ENCODE data around the gene CDK2. TPM values are rescaled to one million over a fixed set of nuclear protein-coding genes. Genes with fewer than 3 reads are reported as not detected.

Gene CDK2
- total RNA-seq, 1 donor from 2014 or later: 46.5 TPM

DNA sequence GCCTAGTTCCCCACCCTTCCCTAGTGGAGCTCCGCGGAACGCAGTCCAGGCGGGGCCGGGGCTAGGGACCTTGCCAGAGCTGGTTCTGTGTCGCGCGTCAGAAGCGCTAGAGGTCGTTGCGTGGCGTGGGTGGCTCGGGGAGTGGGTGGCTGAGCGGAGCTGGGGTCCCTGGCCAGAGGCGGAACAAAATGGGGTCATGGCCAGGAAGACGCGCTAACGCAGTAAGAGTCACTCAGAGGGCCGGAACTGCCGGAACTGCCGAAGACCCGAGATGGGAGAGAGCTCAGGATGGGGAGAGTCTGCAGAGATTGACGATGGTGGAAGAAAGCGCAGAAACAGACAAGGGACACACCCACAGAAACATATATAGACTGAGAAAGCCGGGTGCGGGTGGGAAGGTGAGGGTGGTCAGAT, 30.9 kb upstream of the CDK2 start:
- Mint-ChIP-seq H3K27me3 (ENCODE audit: insufficient read depth, low read depth) (peaks cover 31% of the 10 kb centered on the region), H3K4me3 (no peak overlapping the region)

DNA sequence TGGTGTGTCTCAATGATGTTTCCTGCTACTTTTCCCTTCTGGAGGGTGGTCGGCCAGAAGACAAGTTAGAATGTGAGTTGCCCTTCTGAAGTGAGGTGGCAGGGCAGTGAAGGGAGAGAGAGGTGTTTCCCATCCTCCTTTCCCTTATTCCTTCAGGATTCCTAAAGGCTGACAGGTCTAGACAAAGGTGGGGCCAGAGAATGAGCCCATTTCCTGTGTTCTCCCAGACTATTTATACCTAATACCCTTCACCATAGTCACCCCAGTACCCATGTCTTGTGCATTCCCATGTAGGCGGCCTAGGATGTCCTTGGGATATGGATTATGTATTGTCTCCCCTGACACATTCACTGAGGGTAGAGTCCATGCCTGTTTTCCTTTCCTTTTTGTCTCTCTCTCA, 28.6 kb upstream of the CDK2 start:
- Mint-ChIP-seq H3K36me3 (no peaks in the 10 kb centered on the region), H3K9me3 (no peaks in the 10 kb centered on the region), H3K27me3 (ENCODE audit: insufficient read depth, low read depth) (peaks cover 16% of the 10 kb centered on the region), H3K4me1 (peaks cover 12% of the 10 kb centered on the region), H3K4me3 (no peak overlapping the region), H3K27ac (no peak overlapping the region)
- Histone ChIP-seq H3K4me3 (no peak overlapping the region), H3K79me2 (ENCODE audit: low read depth) (no peaks in the 10 kb centered on the region), H3K9me3 (ENCODE audit: low read depth) (no peaks in the 10 kb centered on the region), H3K4me2 (no peak overlapping the region), H3K36me3 (no peaks in the 10 kb centered on the region), H3F3A (ENCODE audit: low read depth) (no peaks in the 10 kb centered on the region), H3K9ac (no peak overlapping the region), H3K4me1 (peaks cover 7% of the 10 kb centered on the region), H4K20me1 (ENCODE audit: low read depth) (no peaks in the 10 kb centered on the region), H3K27ac (no peak overlapping the region), H3K27me3 (peaks cover 26% of the 10 kb centered on the region), H2AFZ (replicated peaks) (no peak overlapping the region)
- no peak for DNase-seq (ENCODE audit: low spot score)
- TF ChIP-seq, protein P1, sequence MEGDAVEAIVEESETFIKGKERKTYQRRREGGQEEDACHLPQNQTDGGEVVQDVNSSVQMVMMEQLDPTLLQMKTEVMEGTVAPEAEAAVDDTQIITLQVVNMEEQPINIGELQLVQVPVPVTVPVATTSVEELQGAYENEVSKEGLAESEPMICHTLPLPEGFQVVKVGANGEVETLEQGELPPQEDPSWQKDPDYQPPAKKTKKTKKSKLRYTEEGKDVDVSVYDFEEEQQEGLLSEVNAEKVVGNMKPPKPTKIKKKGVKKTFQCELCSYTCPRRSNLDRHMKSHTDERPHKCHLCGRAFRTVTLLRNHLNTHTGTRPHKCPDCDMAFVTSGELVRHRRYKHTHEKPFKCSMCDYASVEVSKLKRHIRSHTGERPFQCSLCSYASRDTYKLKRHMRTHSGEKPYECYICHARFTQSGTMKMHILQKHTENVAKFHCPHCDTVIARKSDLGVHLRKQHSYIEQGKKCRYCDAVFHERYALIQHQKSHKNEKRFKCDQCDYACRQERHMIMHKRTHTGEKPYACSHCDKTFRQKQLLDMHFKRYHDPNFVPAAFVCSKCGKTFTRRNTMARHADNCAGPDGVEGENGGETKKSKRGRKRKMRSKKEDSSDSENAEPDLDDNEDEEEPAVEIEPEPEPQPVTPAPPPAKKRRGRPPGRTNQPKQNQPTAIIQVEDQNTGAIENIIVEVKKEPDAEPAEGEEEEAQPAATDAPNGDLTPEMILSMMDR (IDR thresholded peaks at IDR 0.05): no peak
- TF ChIP-seq EZH2 (IDR thresholded peaks at IDR 0.05): no peak
- TF ChIP-seq EZH2phosphoT487 (IDR thresholded peaks at IDR 0.05): no peak

More for the DNA sequence above, 30.9 kb upstream of the CDK2 start:
- Mint-ChIP-seq H3K9me3 (no peaks in the 10 kb centered on the region), H3K4me1 (peaks cover 27% of the 10 kb centered on the region), H3K36me3 (no peaks in the 10 kb centered on the region), H3K27ac (no peak overlapping the region)
- H3K4me1 ChIP-seq: peaks cover 7% of the 10 kb centered on the region
- peaks cover 5% of the 10 kb centered on the region for H3F3A ChIP-seq (ENCODE audit: low read depth)
- no peaks in the 10 kb centered on the region for H3K79me2 ChIP-seq (ENCODE audit: low read depth)
- no peak overlapping the region for H3K27ac ChIP-seq
- no peak overlapping the region for H2AFZ ChIP-seq (replicated peaks)
- no peak for DNase-seq (ENCODE audit: low spot score)
- H3K4me3 ChIP-seq: no peak overlapping the region
- H3K27me3 ChIP-seq: peaks cover 45% of the 10 kb centered on the region
- H3K36me3 ChIP-seq: no peaks in the 10 kb centered on the region
- TF ChIP-seq, protein P1 (IDR thresholded peaks at IDR 0.05): no peak
- no peak overlapping the region for H3K4me2 ChIP-seq
- H3K9me3 ChIP-seq (ENCODE audit: low read depth): no peaks in the 10 kb centered on the region
- H4K20me1 ChIP-seq (ENCODE audit: low read depth): no peaks in the 10 kb centered on the region
- no peak overlapping the region for H3K9ac ChIP-seq

DNA sequence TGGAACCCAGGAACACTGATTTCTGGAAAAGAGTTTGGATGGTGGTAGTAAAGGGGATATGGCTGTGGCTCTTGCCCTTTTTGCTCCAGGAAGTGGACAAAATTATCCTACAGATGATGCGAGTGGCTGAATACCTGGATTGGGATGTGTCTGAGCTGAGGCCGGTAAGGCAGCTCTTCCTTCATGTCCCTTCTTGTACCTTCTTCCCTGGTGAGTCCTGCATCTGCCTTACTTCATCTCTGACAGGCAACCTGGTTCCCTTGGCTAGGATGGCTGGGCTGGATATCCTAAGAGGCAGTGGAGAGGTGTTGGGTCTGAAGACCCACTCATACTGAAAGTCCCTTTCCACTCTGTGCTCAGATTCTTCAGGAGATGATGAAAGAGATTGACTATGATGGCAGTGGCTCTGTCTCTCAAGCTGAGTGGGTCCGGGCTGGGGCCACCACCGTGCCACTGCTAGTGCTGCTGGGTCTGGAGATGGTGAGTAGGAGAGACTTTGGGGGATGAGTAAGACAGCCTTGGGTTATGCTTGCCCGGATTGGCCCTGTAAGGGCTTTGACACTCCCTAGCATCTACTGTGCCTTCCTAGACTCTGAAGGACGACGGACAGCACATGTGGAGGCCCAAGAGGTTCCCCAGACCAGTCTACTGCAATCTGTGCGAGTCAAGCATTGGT, 27.7 kb upstream of the CDK2 start:
- no peak overlapping the region for H3K27ac ChIP-seq
- no peak overlapping the region for H3K9ac ChIP-seq
- no peak overlapping the region for H3K27ac Mint-ChIP-seq
- peaks cover 16% of the 10 kb centered on the region for H3K27me3 ChIP-seq
- no peak overlapping the region for H3K4me3 ChIP-seq
- H3K27me3 Mint-ChIP-seq (ENCODE audit: insufficient read depth, low read depth): peaks cover 12% of the 10 kb centered on the region
- no peak overlapping the region for H3K4me3 Mint-ChIP-seq
- no peaks in the 10 kb centered on the region for H3K79me2 ChIP-seq (ENCODE audit: low read depth)
- TF ChIP-seq EZH2 (IDR thresholded peaks at IDR 0.05) (no peak), EZH2phosphoT487 (IDR thresholded peaks at IDR 0.05) (no peak)
- TF ChIP-seq, protein P1 (IDR thresholded peaks at IDR 0.05): no peak
- H3K9me3 Mint-ChIP-seq: no peaks in the 10 kb centered on the region
- no peaks in the 10 kb centered on the region for H3K36me3 ChIP-seq
- no peaks in the 10 kb centered on the region for H3K36me3 Mint-ChIP-seq
- no peaks in the 10 kb centered on the region for H3F3A ChIP-seq (ENCODE audit: low read depth)
- DNase-seq (ENCODE audit: low spot score): no peak
- H3K4me1 Mint-ChIP-seq: peaks cover 12% of the 10 kb centered on the region
- no peak overlapping the region for H2AFZ ChIP-seq (replicated peaks)
- H3K4me2 ChIP-seq: no peak overlapping the region
- H3K9me3 ChIP-seq (ENCODE audit: low read depth): no peaks in the 10 kb centered on the region
- H4K20me1 ChIP-seq (ENCODE audit: low read depth): no peaks in the 10 kb centered on the region
- peaks cover 7% of the 10 kb centered on the region for H3K4me1 ChIP-seq
